C4-2B (cell line): ENCODE data around the gene C14orf132.
"Not testable (repeated sequence)": the region's sequence is repeated elsewhere in the genome, so short reads cannot be mapped to it uniquely, and the experiment has no call there.

ENCODE experiments used
- H3K27ac ChIP-seq: fragments of 450-650 bp; 2 replicates; pipeline ENCODE4 v1.5.1; 2017
- ZFX ChIP-seq: fragments of 450-650 bp; IDR thresholded peaks from 2 replicates; pipeline ENCODE4 v1.6.1; 2017
- TF ChIP-seq, protein P1 (sequence below): fragments of 450-650 bp; conservative IDR thresholded peaks from 2 replicates; pipeline ENCODE4 v1.5.1; 2017; ENCODE audit warnings: mild to moderate bottlenecking

Gene C14orf132

DNA sequence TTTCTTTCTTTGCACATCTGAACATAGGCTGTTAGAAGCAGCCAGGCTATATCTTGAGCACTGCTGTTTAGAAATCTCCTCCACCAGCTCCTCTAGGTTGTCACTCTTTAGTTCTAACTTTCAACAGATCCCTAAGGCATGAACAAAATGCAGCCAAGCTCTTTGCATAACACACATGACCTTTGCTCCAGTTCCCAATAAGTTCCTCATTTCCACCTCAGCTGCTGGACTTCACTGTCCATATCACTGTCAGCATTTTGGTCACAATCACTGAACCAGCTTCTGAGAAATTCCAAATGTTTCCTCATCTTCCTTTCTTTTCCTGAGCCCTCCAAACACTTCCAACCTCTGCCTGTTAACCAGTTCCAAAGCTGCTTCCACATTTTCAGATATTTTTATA lies 27.6 kb upstream of the C14orf132 start:
- no peak for TF ChIP-seq ZFX
- TF ChIP-seq, protein P1, sequence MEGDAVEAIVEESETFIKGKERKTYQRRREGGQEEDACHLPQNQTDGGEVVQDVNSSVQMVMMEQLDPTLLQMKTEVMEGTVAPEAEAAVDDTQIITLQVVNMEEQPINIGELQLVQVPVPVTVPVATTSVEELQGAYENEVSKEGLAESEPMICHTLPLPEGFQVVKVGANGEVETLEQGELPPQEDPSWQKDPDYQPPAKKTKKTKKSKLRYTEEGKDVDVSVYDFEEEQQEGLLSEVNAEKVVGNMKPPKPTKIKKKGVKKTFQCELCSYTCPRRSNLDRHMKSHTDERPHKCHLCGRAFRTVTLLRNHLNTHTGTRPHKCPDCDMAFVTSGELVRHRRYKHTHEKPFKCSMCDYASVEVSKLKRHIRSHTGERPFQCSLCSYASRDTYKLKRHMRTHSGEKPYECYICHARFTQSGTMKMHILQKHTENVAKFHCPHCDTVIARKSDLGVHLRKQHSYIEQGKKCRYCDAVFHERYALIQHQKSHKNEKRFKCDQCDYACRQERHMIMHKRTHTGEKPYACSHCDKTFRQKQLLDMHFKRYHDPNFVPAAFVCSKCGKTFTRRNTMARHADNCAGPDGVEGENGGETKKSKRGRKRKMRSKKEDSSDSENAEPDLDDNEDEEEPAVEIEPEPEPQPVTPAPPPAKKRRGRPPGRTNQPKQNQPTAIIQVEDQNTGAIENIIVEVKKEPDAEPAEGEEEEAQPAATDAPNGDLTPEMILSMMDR, result no peak
- H3K27ac ChIP-seq, result no peak overlapping the region; the same call in 1 of the 2 replicates

DNA sequence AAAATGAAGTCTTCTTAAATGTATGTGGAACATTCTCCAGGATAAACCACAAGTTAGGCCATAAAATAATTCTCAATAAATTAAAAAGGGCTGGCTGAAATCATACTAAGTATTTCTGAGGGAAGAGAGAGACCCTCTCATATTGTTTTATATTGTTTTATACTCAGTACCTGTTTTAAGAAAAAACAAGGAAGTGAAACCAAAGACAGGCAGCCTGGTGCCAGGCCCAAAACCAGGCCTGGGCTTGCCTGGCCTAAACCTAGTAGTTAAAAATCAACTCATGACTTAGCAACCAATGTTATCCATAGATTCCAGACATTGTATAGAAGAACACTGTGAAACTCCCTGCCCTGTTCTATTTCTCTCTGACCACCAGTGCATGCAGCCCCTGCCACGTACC lies 26.4 kb upstream of the C14orf132 start:
- not testable (repeated sequence) for H3K27ac ChIP-seq

DNA sequence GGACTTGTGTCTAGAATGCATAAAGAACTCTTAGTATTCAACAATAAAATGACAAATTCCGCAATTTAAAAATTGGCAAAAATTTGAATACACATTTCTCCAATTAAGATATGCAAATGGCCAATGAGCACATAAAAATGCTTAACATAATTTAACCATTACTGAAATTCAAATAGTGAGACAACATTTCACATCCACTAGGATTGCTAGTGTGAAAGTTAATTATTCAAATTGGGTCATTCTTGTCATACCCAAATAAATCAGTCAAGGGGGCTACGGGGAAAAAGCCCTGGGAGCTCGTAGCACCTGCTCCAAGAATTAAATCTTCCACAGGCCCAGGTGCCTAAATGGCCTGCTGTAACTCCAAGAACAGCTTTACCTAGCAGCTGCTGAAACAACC lies 25.0 kb upstream of the C14orf132 start:
- H3K27ac ChIP-seq, result no peak overlapping the region
- no peak for TF ChIP-seq ZFX
- TF ChIP-seq, protein P1, result no peak

DNA sequence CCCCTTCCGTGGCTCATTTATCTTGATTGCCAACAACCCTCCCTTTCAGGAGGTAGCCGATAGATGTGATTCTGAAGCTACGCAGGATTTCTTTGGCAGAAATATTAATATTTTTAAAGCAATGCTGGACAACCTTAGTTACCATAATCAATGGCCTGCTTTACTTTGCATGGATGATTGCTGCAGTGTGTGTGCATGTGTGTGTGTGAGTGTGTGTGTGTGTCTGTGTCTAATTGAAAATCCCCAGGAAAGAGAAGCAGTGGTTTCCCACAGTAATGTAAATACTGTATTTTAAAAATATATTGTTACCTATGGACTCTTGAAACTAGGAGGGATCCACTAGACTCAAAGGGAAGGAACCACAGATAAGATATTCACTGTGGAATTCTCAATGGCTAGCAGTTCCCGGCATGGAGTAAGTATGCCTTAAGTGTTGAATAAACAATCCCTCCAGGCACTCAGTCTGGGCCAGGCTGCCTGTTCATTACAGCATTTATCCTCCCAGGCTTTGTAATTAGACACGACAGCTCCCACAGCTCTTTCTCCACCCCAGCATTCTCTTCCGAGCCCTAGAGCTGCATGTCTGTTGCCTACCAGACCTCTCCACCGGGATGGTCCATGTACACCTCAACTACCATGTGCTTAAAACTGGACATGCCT lies 22.5 kb upstream of the C14orf132 start:
- TF ChIP-seq, protein P1, result no peak
- no peak for TF ChIP-seq ZFX

DNA sequence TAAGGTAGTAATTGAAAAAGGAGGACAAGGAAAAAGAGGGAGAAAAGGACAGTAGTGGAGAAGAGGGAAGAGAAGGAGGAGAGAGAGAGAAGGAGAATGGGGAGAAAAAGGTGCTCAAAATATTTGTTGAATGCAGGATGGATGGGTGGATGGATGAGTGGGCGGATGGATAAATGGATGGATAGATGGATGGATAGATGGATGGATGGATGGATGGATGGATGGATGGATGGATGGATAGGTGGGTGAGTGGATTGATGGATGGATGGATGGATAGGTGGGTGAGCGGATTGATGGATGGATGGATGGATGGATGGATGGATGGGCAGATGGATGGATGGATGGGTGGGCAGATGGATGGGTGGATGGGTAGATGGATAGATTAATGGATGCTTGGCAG lies 21.3 kb upstream of the C14orf132 start:
- TF ChIP-seq, protein P1, result no peak
- no peak for TF ChIP-seq ZFX
- no peak overlapping the region for H3K27ac ChIP-seq

More for the DNA sequence above, 22.5 kb upstream of the C14orf132 start:
- no peak overlapping the region for H3K27ac ChIP-seq

DNA sequence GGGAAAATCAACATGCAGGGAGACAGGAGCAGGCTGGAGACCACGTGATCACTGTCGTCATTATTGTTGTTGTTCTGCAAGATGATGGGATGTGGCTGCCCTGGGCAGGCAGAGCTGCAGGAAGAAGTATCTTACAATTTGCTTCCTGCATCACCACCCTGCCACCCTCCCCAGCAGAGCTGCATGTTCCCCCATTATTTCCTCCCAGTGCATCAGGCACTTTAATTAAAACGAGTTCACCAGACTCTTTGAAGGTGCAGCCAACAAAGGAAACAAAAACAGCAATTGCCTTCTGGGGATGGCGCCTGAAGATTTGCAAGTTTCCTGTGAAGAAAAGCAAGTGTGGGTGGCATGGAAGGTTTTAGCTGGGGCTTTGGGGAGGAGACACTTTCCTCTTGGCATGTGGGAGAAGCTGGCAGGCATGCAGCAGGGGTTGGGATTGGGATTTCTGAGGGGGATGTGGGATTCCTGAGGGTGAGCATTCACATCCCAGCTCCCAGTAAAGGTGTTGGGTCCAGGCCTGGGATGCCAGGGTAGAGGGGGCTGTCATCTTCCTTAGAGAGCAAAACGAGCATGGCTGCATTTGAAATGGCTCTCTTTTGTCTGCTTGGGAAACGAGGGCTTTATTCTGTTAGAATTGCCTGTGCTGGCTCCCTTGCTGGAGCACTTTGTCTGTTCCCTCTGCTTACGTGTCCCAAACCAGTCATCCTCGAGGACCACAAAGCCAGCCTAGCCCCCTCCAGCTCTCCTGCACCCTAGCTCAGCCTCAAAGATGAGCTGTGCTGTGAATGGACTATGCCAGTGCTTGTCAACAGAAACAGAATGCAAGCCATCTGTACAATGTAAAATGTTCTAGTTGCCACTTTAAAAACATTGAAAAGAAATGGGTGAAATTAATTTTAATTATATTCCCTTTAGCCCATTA lies 11.5 kb upstream of the C14orf132 start:
- TF ChIP-seq, protein P1, result no peak
- no peak for TF ChIP-seq ZFX
- no peak overlapping the region for H3K27ac ChIP-seq

DNA sequence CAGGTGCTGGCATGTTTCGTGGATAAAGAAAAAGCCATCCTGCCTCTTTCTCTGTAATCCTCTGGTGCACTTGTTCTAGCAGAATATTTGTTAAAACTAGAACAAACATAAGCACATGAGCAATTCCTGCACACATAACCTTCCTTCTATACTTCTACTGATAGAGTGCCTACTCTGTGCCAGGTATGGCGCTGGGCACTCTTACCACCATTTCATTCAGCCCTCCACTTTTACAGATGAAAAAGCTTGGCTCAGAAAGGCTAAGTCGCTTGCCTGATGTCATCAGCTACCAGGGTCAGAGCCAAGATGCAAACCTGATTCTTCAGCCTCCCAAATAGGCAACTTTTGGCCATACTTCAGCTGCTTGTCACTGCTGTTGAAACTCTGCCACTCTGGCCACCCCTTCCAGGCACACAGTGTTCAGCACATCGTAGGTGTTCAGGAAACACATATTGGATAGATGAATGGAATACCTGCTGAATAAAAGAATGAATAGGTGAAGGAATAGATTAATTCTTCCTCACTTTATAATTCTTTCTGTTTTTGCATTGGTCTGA lies 10.0 kb upstream of the C14orf132 start:
- H3K27ac ChIP-seq, result no peak overlapping the region
- TF ChIP-seq, protein P1, result no peak
- TF ChIP-seq ZFX, result no peak
